Right renal pelvis (tissue), 4 donors: ENCODE results near the gene NDUFV2. TPM values are rescaled to one million over a fixed set of nuclear protein-coding genes. Genes with fewer than 3 reads are reported as not detected.

ENCODE experiments used
- DNase-seq, 4 donors: peaks; one replicate each; pipeline ENCODE4 v3.0.0-alpha.2; 2013; ENCODE audit warnings: low read depth in 4 of 4, low spot score in 3 of 4, missing footprints in 1 of 4
- polyA plus RNA-seq, 4 donors: library from polyadenylated mRNA; unstranded; fragments of 120-200 nt; gene quantifications; one replicate each; pipeline ENCODE4 v1.2.1, GENCODE V29; 2013; ENCODE audit not compliant: insufficient read length in 4 of 4

NDUFV2 gene
- 100 to 1,000 TPM; 133 to 163 (median 156) TPM for polyA plus RNA-seq

- DNase-seq, result peak; percentile 92 to 93 (median 92)
Measured at GRCh38 chr18:9102508-9103375, at the start of gene NDUFV2. TSS of gene NDUFV2 (plus strand) at chr18:9102699. CDS start at chr18:9102744, 45 bp downstream.

GRCh38 chr18:9053814-9054213 lies 48.7 kb upstream of the NDUFV2 start:
- no peak for DNase-seq

GRCh38 chr18:9055185-9055584 lies 47.3 kb upstream of the NDUFV2 start:
- no peak for DNase-seq

- no peak for DNase-seq
Measured at GRCh38 chr18:9055626-9056025, 46.9 kb upstream of the NDUFV2 start.

- DNase-seq, result no peak
Measured at GRCh38 chr18:9057646-9058045, 44.9 kb upstream of the NDUFV2 start.

- no peak for DNase-seq
Measured at GRCh38 chr18:9058406-9058805, 44.1 kb upstream of the NDUFV2 start.

GRCh38 chr18:9062418-9062751 lies 40.1 kb upstream of the NDUFV2 start:
- no peak for DNase-seq

- no peak for DNase-seq
Measured at GRCh38 chr18:9065864-9066263, 36.6 kb upstream of the NDUFV2 start.

GRCh38 chr18:9066358-9066757 lies 36.1 kb upstream of the NDUFV2 start:
- no peak for DNase-seq

- DNase-seq, result no peak
Measured at GRCh38 chr18:9066817-9067306, 35.6 kb upstream of the NDUFV2 start.

GRCh38 chr18:9067823-9068222 lies 34.7 kb upstream of the NDUFV2 start:
- no peak for DNase-seq

- DNase-seq, result no peak
Measured at GRCh38 chr18:9068346-9068745, 34.2 kb upstream of the NDUFV2 start.

- no peak for DNase-seq
Measured at GRCh38 chr18:9069601-9070000, 32.9 kb upstream of the NDUFV2 start.

- DNase-seq, result no peak
Measured at GRCh38 chr18:9070212-9070611, 32.3 kb upstream of the NDUFV2 start.

- DNase-seq, result no peak
Measured at GRCh38 chr18:9079818-9080528, 22.5 kb upstream of the NDUFV2 start.

- DNase-seq, result no peak
Measured at GRCh38 chr18:9081940-9082339, 20.6 kb upstream of the NDUFV2 start.

- no peak for DNase-seq
Measured at GRCh38 chr18:9082711-9083510, 19.6 kb upstream of the NDUFV2 start.

GRCh38 chr18:9086015-9086414 lies 16.5 kb upstream of the NDUFV2 start:
- DNase-seq, result no peak

- no peak for DNase-seq
Measured at GRCh38 chr18:9086624-9087023, 15.9 kb upstream of the NDUFV2 start.

GRCh38 chr18:9087144-9087543 lies 15.4 kb upstream of the NDUFV2 start:
- DNase-seq, result no peak

- no peak for DNase-seq
Measured at GRCh38 chr18:9088252-9088651, 14.2 kb upstream of the NDUFV2 start.
